GM12878 (cell line): ENCODE results near the gene PITPNM3. TPM values are rescaled to one million over a fixed set of nuclear protein-coding genes. Genes with fewer than 3 reads are reported as not detected.

Experiments used
- ATAC-seq: fragments of 200-7000 bp; cut with Tn5 transposase; 3 replicates; pipeline ENCODE4 v1.9.1; 2020; ENCODE audit warnings: mild to moderate bottlenecking, moderate library complexity
- Bru-seq: library from RNA; stranded (reverse); fragments of 400-500 nt; gene quantifications from one replicate; lab custom pipeline; 2021; lab: Mats Ljungman, UMichigan
- BruChase-seq, 2 experiments: library from RNA; stranded (reverse); fragments of 400-500 nt; gene quantifications; one replicate each; lab custom pipeline; 2021; lab: Mats Ljungman, UMichigan
- BruUV-seq: library from RNA; stranded (reverse); fragments of 400-500 nt; replicated peaks from 2 replicates; lab custom pipeline; 2021; lab: Mats Ljungman, UMichigan
- CTCF ChIA-PET: fragments of 300-600 bp; sonication (Branson Sonifier 250); formaldehyde crosslinking; extraction: SDS; loops from one replicate; lab custom pipeline; 2021; ENCODE audit warnings: inconsistent platforms; lab: Yijun Ruan, JAX
- POLR2A ChIA-PET: fragments of 350-600 bp; formaldehyde crosslinking; extraction: SDS; loops from one replicate; lab custom pipeline; 2021; ENCODE audit warnings: inconsistent platforms; lab: Charles Lee
- RAD21 ChIA-PET: fragments of 300-600 bp; sonication (Branson Sonifier 250); formaldehyde crosslinking; loops from one replicate; lab custom pipeline; 2023; ENCODE audit warnings: antibody characterized with exemption; ENCODE audit not compliant: unreplicated experiment; lab: Charles Lee
- SMC1A ChIA-PET: fragments of 300-600 bp; sonication (Branson Sonifier 250); formaldehyde crosslinking; loops from one replicate; lab custom pipeline; 2023; ENCODE audit not compliant: unreplicated experiment, uncharacterized antibody; lab: Charles Lee
- DNase-seq: peaks from one replicate; pipeline ENCODE4 v3.0.0-alpha.2; 2011; ENCODE audit warnings: low read depth, low spot score
- FAIRE-seq: peaks from 3 replicates; lab custom pipeline; 2011; peaks lifted over from hg19 to GRCh38; lab: Jason Lieb, UNC
- H2AFZ ChIP-seq: 2 replicates; pipeline ENCODE4 v1.6.0; 2011; ENCODE audit warnings: low read depth, low read length, control low read depth; ENCODE audit not compliant: control insufficient read depth
- H3K27ac ChIP-seq: 2 replicates; pipeline ENCODE4 v1.5.1; 2011; ENCODE audit warnings: control low read depth; ENCODE audit not compliant: control insufficient read depth, insufficient read depth
- H3K27me3 ChIP-seq, 2 experiments: replicated peaks in 1 of 2; 2 replicates each; pipeline versions ENCODE4 v1.6.0 to v1.6.1; 2011; ENCODE audit warnings: low read length in 1 of 2; ENCODE audit not compliant: control insufficient read depth in 2 of 2, insufficient read depth in 2 of 2
- H3K36me3 ChIP-seq, 2 experiments: 2 replicates each; pipeline ENCODE4 v1.5.1; 2011; ENCODE audit warnings: low read length in 1 of 2; ENCODE audit not compliant: control insufficient read depth in 2 of 2, insufficient read depth in 2 of 2
- H3K4me1 ChIP-seq: 2 replicates; pipeline ENCODE4 v1.6.1; 2011; ENCODE audit warnings: mild to moderate bottlenecking, low read length, moderate library complexity, mixed read lengths; ENCODE audit not compliant: control insufficient read depth, insufficient read depth
- H3K4me2 ChIP-seq: 2 replicates; pipeline ENCODE4 v1.6.0; 2011; ENCODE audit warnings: control low read depth; ENCODE audit not compliant: control insufficient read depth, insufficient read depth
- H3K4me3 ChIP-seq: fragments of 200-600 bp; sonication (generic); 2 replicates; pipeline ENCODE4 v1.5.1; 2016
- H3K79me2 ChIP-seq: 2 replicates; pipeline ENCODE4 v1.6.0; 2011; ENCODE audit warnings: low read length; ENCODE audit not compliant: control insufficient read depth, insufficient read depth
- H3K9ac ChIP-seq: 2 replicates; pipeline ENCODE4 v1.8.0; 2011; ENCODE audit warnings: low read length, control low read depth, mixed read lengths; ENCODE audit not compliant: control insufficient read depth, insufficient read depth
- H3K9me3 ChIP-seq: replicated peaks from 3 replicates; pipeline ENCODE4 v1.5.1; 2011; ENCODE audit warnings: mild to moderate bottlenecking, low read length; ENCODE audit not compliant: control insufficient read depth, insufficient read depth
- H4K20me1 ChIP-seq: 2 replicates; pipeline ENCODE4 v1.6.0; 2011; ENCODE audit not compliant: control insufficient read depth, insufficient read depth
- ATF7 ChIP-seq: fragments of 450-650 bp; IDR thresholded peaks from 2 replicates; pipeline ENCODE4 v1.6.1; 2016; ENCODE audit warnings: low read depth, mild to moderate bottlenecking
- BHLHE40 ChIP-seq, 2 experiments: fragments of 450-650 bp in 1 of 2; IDR thresholded peaks; 2 replicates each; pipeline ENCODE4 v1.6.1; 2011 to 2017; ENCODE audit warnings: low read depth in 2 of 2, borderline replicate concordance in 1 of 2, improper control_type of control experiment in 1 of 2, low read length in 1 of 2, mild to moderate bottlenecking in 1 of 2
- CBX5 ChIP-seq: sonication (generic); IDR thresholded peaks from 2 replicates; pipeline ENCODE4 v1.6.1; 2016; ENCODE audit warnings: low read depth, moderate library complexity, mild to moderate bottlenecking, inconsistent platforms
- CHD4 ChIP-seq: fragments of 200-600 bp; sonication (generic); IDR thresholded peaks from 2 replicates; pipeline ENCODE4 v1.6.1; 2016; ENCODE audit warnings: mild to moderate bottlenecking
- EZH2 ChIP-seq: IDR thresholded peaks from 2 replicates; pipeline ENCODE4 v1.6.1; 2012; ENCODE audit warnings: low read depth, mild to moderate bottlenecking, control low read depth, inconsistent platforms, low read length, borderline replicate concordance; ENCODE audit not compliant: control insufficient read depth
- GATAD2B ChIP-seq: fragments of 450-650 bp; conservative IDR thresholded peaks from 2 replicates; pipeline ENCODE4 v1.6.1; 2017; ENCODE audit warnings: low read depth, mild to moderate bottlenecking, moderate library complexity
- HDAC6 ChIP-seq: fragments of 200-600 bp; sonication (generic); IDR thresholded peaks from one replicate; pipeline ENCODE4 v1.8.0; 2017; ENCODE audit warnings: antibody characterized with exemption; ENCODE audit not compliant: unreplicated experiment
- MYC ChIP-seq: IDR thresholded peaks from 2 replicates; pipeline ENCODE4 v1.6.1; 2011; ENCODE audit warnings: mild to moderate bottlenecking, low read length, moderate library complexity, inconsistent platforms; ENCODE audit not compliant: insufficient read depth, insufficient replicate concordance, insufficient read length, severe bottlenecking
- NFIC ChIP-seq: IDR thresholded peaks from 2 replicates; pipeline ENCODE4 v1.6.1; 2012; ENCODE audit warnings: low read depth, mild to moderate bottlenecking, inconsistent platforms, low read length, moderate library complexity
- NFXL1 ChIP-seq: fragments of 450-650 bp; IDR thresholded peaks from 2 replicates; pipeline ENCODE4 v1.6.1; 2017; ENCODE audit warnings: antibody characterized with exemption, mild to moderate bottlenecking, borderline replicate concordance
- PML ChIP-seq: IDR thresholded peaks from 2 replicates; pipeline ENCODE4 v1.6.1; 2012; ENCODE audit warnings: low read length, inconsistent platforms
- SIN3A ChIP-seq: IDR thresholded peaks from 2 replicates; pipeline ENCODE4 v1.6.1; 2012; ENCODE audit warnings: low read depth, low read length, improper control_type of control experiment
- SUZ12 ChIP-seq: fragments of 200-600 bp; sonication (generic); IDR thresholded peaks from one replicate; pipeline ENCODE4 v1.6.1; 2018; ENCODE audit warnings: antibody characterized with exemption, mild to moderate bottlenecking; ENCODE audit not compliant: unreplicated experiment
- TCF3 ChIP-seq: IDR thresholded peaks from 2 replicates; pipeline ENCODE4 v1.6.1; 2012; ENCODE audit warnings: low read depth, mild to moderate bottlenecking, low read length, borderline replicate concordance; ENCODE audit not compliant: insufficient read depth
- WGBS: methylation state at CpG from one replicate; pipeline ENCODE4 v1.1.6; 2016; ENCODE audit warnings: low lambda C conversion rate; ENCODE audit not compliant: insufficient replicate concordance, insufficient coverage; ENCODE audit errors: missing lambda C conversion rate; 5-methylcytosine and 5-hydroxymethylcytosine counted together
- in situ Hi-C: fragments of 300-500 bp; cut with MboI; formaldehyde crosslinking; loops from 9 replicates; pipeline ENCODE4 v1.14.3; 2018; ENCODE audit warnings: mixed read lengths
- intact Hi-C: fragments of 100-400 bp; cut with micrococcal nuclease; formaldehyde crosslinking; loops from one replicate; pipeline ENCODE4 v1.14.2; 2022; ENCODE audit not compliant: unreplicated experiment
- long read RNA-seq, 2 experiments: library from polyadenylated mRNA; unstranded; transcript quantifications; one replicate each; pipeline ENCODE4 v2.0.0, GENCODE V29; 2019 to 2020
- polyA minus RNA-seq, 3 experiments: library from RNA; depleted of rRNA, polyadenylated mRNA; stranded (reverse); fragments of >200 nt; gene quantifications; 2 replicates each; pipeline ENCODE4 v1.2.3, GENCODE V29; 2011
- polyA plus RNA-seq, 11 experiments: library from polyadenylated mRNA; depleted of rRNA in 4 of 11; unstranded in 6 of 11; stranded (reverse) in 5 of 11; fragments of >200 nt; fragmentation: Nextera tagmentation in 4 of 11; fragmentation: Illumina TruSeq in 1 of 11; extraction: Ambion mirVana in 4 of 11; extraction: Trizol in 1 of 11; gene quantifications; 1 replicate in 1 of 11; 2 replicates in 10 of 11; pipeline versions ENCODE4 v1.2.1 to v1.2.3, GENCODE V29; 2011 to 2016; ENCODE audit warnings: inconsistent platforms in 2 of 11, missing spikeins in 2 of 11, low read depth in 1 of 11
- total RNA-seq, 4 experiments: library from RNA; depleted of rRNA in 3 of 4; stranded (reverse); fragments of >200 nt in 3 of 4; fragmentation: Illumina TruSeq in 1 of 4; extraction: Trizol in 1 of 4; gene quantifications; 2 replicates each; pipeline versions ENCODE4 v1.2.1 to v1.2.3, GENCODE V29; 2013 to 2021
- TF ChIP-seq, protein P1 (sequence below): fragments of 450-650 bp; IDR thresholded peaks from 2 replicates; pipeline ENCODE4 v1.6.1; 2017; ENCODE audit warnings: low read depth, mild to moderate bottlenecking, moderate library complexity
- TF ChIP-seq, protein P2 (sequence below): IDR thresholded peaks from 2 replicates; pipeline ENCODE4 v1.6.1; 2012; ENCODE audit warnings: low read depth, low read length, improper control_type of control experiment

The PITPNM3 gene
- total RNA-seq (2013; cell fraction: nucleolus; rRNA removed) = 2.3 and 2.4 TPM in 2 replicates
- total RNA-seq (2014; rRNA removed) = 0.16 and 0.17 TPM in 2 replicates
- total RNA-seq (2014; rRNA removed; fragmentation: Illumina TruSeq; extraction: Trizol) = 0.14 and 0.22 TPM in 2 replicates
- 0.21 and 0.49 TPM in 2 replicates for total RNA-seq (2021)
- polyA plus RNA-seq (2011; ENCODE audit: low read depth) = 0.12 TPM
- polyA plus RNA-seq (2011; rRNA removed) = 0.16 and 0.27 TPM in 2 replicates
- polyA plus RNA-seq (2011; cell fraction: cytosol; rRNA removed) = 0.18 and 0.22 TPM in 2 replicates
- 1.1 TPM in 2 replicates for polyA plus RNA-seq (2011; cell fraction: nucleus; rRNA removed)
- 0.34 and 0.38 TPM in 2 replicates for polyA plus RNA-seq (2012)
- polyA plus RNA-seq (2014; fragmentation: Illumina TruSeq; extraction: Trizol) = 0.08 and 0.15 TPM in 2 replicates
- under 1 TPM in 1 of 2 experiments, not detected in 1; 0.02 TPM for polyA plus RNA-seq (2014; fragmentation: Nextera tagmentation; extraction: Ambion mirVana)
- 0.19 and 0.47 TPM in 2 replicates for polyA plus RNA-seq (2014; rRNA removed)
- under 1 TPM; 0.19 to 0.33 TPM for polyA plus RNA-seq (2016; fragmentation: Nextera tagmentation; extraction: Ambion mirVana)
- 0.22 and 0.31 TPM in 2 replicates for polyA minus RNA-seq (2011; rRNA and poly(A)+ RNA removed)
- polyA minus RNA-seq (2011; cell fraction: cytosol; rRNA and poly(A)+ RNA removed) = 0.21 and 1.2 TPM in 2 replicates
- 0.36 and 0.38 TPM in 2 replicates for polyA minus RNA-seq (2011; cell fraction: nucleus; rRNA and poly(A)+ RNA removed)
- percentile 32 among the genes with signal in this experiment for Bru-seq, nascent RNA
- BruChase-seq, experiment 1, labeled RNA remaining after a 6-hour chase = percentile 33 among the genes with signal in this experiment
- percentile 30 among the genes with signal in this experiment for BruChase-seq, experiment 2, labeled RNA remaining after a 2-hour chase
- long read RNA-seq, experiment 1 = 0 reads
- long read RNA-seq, experiment 2 = 0 reads

DNA sequence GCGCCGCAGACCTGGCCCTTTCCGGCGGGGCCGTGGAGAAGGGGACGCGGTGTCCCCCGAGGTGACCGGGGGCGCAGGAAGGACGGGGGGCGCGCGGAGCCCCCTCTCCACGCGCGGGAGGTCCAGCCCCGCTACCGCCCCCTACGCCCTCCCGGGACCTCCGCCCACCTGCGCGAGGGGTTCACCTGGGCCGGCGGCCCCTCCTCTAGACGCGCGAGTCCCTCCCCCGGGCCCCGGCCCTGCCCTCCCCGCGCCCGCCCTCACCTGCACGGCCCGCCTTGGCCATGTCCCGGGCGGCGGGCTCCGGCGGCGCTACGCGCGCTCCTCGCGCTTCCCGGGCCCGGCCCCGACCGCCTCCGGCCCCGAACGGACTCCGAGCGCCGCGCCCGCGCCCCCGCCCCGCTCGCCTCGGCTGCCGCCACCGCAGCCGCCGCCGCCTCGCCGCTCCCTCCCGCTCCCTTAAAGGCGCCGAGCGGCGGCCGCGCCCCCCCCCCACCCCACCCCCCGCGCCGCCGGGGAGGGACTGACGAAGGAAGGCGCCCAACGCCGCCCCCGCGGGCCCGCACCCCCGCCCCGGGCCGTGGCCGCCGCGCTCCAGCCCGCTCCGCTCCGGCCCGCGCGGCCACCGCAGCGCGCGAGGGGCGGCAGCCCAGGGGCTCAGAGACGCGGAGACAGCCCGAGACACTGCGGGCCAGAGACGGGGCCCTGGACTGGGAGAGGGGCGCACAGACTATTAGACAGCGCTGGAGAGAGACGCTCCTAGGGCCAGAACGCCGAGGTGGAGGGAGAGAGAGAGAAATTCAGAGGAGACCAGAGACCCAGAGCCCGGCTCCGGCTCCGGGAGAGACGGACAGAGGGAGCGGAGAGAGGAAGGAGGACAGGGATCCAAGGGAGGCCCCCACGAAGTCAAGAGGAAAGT, at the start of gene PITPNM3:
Gene PITPNM3, minus strand, starts transcription at position 435 of the 919 bp plus-strand sequence. Its CDS starts 149 bp downstream, at position 286.
- in situ Hi-C loops = no loop called here
- Histone ChIP-seq H3K27me3 (peaks cover 11 to 21% of the 10 kb centered on the region in 2 experiments; a peak in 3 of 4 replicates), H3K9ac (no peak within 1 kb of the TSS), H3K36me3 (no peaks in the 10 kb centered on the region), H2AFZ (no peak within 1 kb of the TSS), H3K9me3 (no peaks in the 10 kb centered on the region), H3K4me2 (0 out of 2 replicates have a peak within 1 kb of the TSS, but pooled peaks have one; percentile 9), H3K4me3 (no peak within 1 kb of the TSS), H3K27ac (no peak within 1 kb of the TSS), H4K20me1 (no peaks in the 10 kb centered on the region; the same call in 1 of the 2 replicates), H3K4me1 (no peaks in the 10 kb centered on the region), H3K79me2 (no peaks in the 10 kb centered on the region)
- FAIRE-seq (no peak), ATAC-seq (no peak), DNase-seq (no peak)
- intact Hi-C loops = no loop called here
- ChIA-PET RAD21 (no interaction called here), POLR2A (no interaction called here), SMC1A (no interaction called here), CTCF (no interaction called here)
- 8% methylated on average over 23 of the region's 122 CpGs for WGBS
- BruUV-seq = no TSS peak
- TF ChIP-seq HDAC6 (no peak), BHLHE40 (IDR thresholded peaks at IDR 0.05; ENCODE audit: borderline replicate concordance in 1 of 2, low read depth in 2 of 2, low read length in 1 of 2) (no peak), PML (no peak), MYC (no peak), NFIC (no peak), EZH2 (no peak), CBX5 (no peak), GATAD2B (no peak), ATF7 (no peak), SIN3A (no peak), TCF3 (no peak), SUZ12 (no peak), CHD4 (no peak), NFXL1 (no peak)
- TF ChIP-seq, protein P1, sequence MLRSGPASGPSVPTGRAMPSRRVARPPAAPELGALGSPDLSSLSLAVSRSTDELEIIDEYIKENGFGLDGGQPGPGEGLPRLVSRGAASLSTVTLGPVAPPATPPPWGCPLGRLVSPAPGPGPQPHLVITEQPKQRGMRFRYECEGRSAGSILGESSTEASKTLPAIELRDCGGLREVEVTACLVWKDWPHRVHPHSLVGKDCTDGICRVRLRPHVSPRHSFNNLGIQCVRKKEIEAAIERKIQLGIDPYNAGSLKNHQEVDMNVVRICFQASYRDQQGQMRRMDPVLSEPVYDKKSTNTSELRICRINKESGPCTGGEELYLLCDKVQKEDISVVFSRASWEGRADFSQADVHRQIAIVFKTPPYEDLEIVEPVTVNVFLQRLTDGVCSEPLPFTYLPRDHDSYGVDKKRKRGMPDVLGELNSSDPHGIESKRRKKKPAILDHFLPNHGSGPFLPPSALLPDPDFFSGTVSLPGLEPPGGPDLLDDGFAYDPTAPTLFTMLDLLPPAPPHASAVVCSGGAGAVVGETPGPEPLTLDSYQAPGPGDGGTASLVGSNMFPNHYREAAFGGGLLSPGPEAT = no peak
- TF ChIP-seq, protein P2, sequence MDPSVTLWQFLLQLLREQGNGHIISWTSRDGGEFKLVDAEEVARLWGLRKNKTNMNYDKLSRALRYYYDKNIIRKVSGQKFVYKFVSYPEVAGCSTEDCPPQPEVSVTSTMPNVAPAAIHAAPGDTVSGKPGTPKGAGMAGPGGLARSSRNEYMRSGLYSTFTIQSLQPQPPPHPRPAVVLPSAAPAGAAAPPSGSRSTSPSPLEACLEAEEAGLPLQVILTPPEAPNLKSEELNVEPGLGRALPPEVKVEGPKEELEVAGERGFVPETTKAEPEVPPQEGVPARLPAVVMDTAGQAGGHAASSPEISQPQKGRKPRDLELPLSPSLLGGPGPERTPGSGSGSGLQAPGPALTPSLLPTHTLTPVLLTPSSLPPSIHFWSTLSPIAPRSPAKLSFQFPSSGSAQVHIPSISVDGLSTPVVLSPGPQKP = no peak
